Measurements from ENCODE around the gene TAF4B.

TAF4B gene

GRCh38 chr18:26429535-26430226 is 203.4 kb downstream of the TAF4B start:
- Histone ChIP-seq H3K4me3 (IDR thresholded peaks at IDR 0.05; ENCODE audit: insufficient read depth, low read depth, low read length) (no peak overlapping the region), H3K9ac (no peak overlapping the region), H2AFZ (ENCODE audit: low read depth) (no peak overlapping the region), H3K4me1 (ENCODE audit: low read depth, poor library complexity, severe bottlenecking) (peaks cover 4% of the 10 kb centered on the region), H4K20me1 (ENCODE audit: insufficient read depth) (no peaks in the 10 kb centered on the region), H3K4me2 (no peak overlapping the region), H3K79me2 (ENCODE audit: insufficient read depth, low read depth) (no peaks in the 10 kb centered on the region), H3K36me3 (ENCODE audit: insufficient read depth) (no peaks in the 10 kb centered on the region), H3K27me3 (ENCODE audit: insufficient read depth, low read depth) (no peaks in the 10 kb centered on the region), H3K27ac (no peak overlapping the region)
- TF ChIP-seq, protein P1, sequence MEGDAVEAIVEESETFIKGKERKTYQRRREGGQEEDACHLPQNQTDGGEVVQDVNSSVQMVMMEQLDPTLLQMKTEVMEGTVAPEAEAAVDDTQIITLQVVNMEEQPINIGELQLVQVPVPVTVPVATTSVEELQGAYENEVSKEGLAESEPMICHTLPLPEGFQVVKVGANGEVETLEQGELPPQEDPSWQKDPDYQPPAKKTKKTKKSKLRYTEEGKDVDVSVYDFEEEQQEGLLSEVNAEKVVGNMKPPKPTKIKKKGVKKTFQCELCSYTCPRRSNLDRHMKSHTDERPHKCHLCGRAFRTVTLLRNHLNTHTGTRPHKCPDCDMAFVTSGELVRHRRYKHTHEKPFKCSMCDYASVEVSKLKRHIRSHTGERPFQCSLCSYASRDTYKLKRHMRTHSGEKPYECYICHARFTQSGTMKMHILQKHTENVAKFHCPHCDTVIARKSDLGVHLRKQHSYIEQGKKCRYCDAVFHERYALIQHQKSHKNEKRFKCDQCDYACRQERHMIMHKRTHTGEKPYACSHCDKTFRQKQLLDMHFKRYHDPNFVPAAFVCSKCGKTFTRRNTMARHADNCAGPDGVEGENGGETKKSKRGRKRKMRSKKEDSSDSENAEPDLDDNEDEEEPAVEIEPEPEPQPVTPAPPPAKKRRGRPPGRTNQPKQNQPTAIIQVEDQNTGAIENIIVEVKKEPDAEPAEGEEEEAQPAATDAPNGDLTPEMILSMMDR (conservative IDR thresholded peaks at IDR 0.05; ENCODE audit: low read depth, low read length) = no peak

GRCh38 chr18:26432651-26433424 is 206.6 kb downstream of the TAF4B start:
- TF ChIP-seq, protein P1 (conservative IDR thresholded peaks at IDR 0.05; ENCODE audit: low read depth, low read length) = no peak
- Histone ChIP-seq H3K4me1 (ENCODE audit: low read depth, poor library complexity, severe bottlenecking) (no peaks in the 10 kb centered on the region), H3K27me3 (ENCODE audit: insufficient read depth, low read depth) (no peaks in the 10 kb centered on the region)

DNA sequence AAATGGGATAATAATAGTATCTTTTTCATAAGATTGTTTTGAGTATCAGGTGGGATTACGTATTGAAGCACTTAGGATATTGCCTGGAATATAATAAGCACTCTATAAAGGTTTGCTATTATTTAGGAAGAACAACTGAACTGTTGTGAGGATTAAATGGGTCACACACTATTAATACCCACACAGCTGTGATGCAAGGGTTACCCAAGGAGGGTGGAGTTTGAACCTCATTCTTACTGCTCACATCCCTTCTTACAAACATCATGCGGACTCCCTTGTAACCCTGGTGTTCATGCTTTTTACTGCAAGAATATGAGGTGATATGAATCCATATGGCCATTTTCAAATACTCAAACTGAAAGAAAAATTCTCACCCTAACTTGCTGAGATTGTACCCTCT is 208.6 kb downstream of the TAF4B start:
- Histone ChIP-seq H2AFZ (ENCODE audit: low read depth) (no peak overlapping the region), H3K4me3 (IDR thresholded peaks at IDR 0.05; ENCODE audit: insufficient read depth, low read depth, low read length) (no peak overlapping the region), H3K27ac (no peak overlapping the region)

More at GRCh38 chr18:26432651-26433424, 206.6 kb downstream of the TAF4B start:
- Histone ChIP-seq H3K27ac (no peak overlapping the region), H3K79me2 (ENCODE audit: insufficient read depth, low read depth) (no peaks in the 10 kb centered on the region), H3K36me3 (ENCODE audit: insufficient read depth) (no peaks in the 10 kb centered on the region), H3K9ac (no peak overlapping the region), H2AFZ (ENCODE audit: low read depth) (no peak overlapping the region), H3K4me3 (IDR thresholded peaks at IDR 0.05; ENCODE audit: insufficient read depth, low read depth, low read length) (no peak overlapping the region), H4K20me1 (ENCODE audit: insufficient read depth) (no peaks in the 10 kb centered on the region), H3K4me2 (no peak overlapping the region)

DNA sequence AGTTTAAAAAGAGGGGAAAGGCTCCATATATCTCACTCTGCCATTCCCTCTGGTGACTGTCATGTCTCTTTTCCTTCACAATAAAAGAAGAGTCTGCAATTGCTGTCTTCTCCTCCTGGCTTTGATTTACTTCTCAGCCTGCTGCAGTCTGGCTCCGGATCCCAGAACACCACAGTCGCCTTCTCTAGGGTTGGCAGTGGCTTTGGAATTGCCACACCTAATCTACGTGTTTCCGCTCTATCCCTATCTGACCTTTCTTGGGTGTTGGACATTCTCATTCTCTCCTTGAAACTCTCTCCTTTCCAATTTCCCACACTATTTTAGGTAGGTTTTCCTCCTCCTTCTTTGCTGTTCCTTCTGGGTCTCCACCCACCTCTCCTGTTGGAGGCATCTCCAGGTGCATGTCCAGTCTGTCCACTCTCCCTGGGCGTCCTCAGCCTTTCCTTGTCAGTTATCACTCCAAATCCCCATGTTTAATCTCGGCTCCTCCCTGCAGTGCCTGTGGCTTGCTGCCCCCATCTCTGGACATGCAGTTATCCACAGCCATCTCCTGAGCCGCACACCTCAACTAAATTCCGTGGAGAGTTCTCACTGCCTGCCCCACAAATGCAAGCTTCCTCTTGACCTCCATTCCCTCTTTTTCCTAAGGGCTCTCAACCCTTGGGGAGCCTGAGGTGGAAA is 209.3 kb downstream of the TAF4B start:
- no peak overlapping the region for H3K4me3 ChIP-seq (IDR thresholded peaks at IDR 0.05; ENCODE audit: insufficient read depth, low read depth, low read length)
- no peak overlapping the region for H3K27ac ChIP-seq
- H3K4me2 ChIP-seq = no peak overlapping the region
- H2AFZ ChIP-seq (ENCODE audit: low read depth) = no peak overlapping the region
- H3K79me2 ChIP-seq (ENCODE audit: insufficient read depth, low read depth) = no peaks in the 10 kb centered on the region
- TF ChIP-seq, protein P1 (conservative IDR thresholded peaks at IDR 0.05; ENCODE audit: low read depth, low read length) = no peak
- no peaks in the 10 kb centered on the region for H3K27me3 ChIP-seq (ENCODE audit: insufficient read depth, low read depth)
- H4K20me1 ChIP-seq (ENCODE audit: insufficient read depth) = no peaks in the 10 kb centered on the region
- no peaks in the 10 kb centered on the region for H3K4me1 ChIP-seq (ENCODE audit: low read depth, poor library complexity, severe bottlenecking)
- no peak overlapping the region for H3K9ac ChIP-seq
- no peaks in the 10 kb centered on the region for H3K36me3 ChIP-seq (ENCODE audit: insufficient read depth)

More for the DNA sequence above, 208.6 kb downstream of the TAF4B start:
- H3K9ac ChIP-seq = no peak overlapping the region
- no peaks in the 10 kb centered on the region for H3K27me3 ChIP-seq (ENCODE audit: insufficient read depth, low read depth)
- H3K36me3 ChIP-seq (ENCODE audit: insufficient read depth) = no peaks in the 10 kb centered on the region
- no peak overlapping the region for H3K4me2 ChIP-seq
- H4K20me1 ChIP-seq (ENCODE audit: insufficient read depth) = no peaks in the 10 kb centered on the region
- H3K4me1 ChIP-seq (ENCODE audit: low read depth, poor library complexity, severe bottlenecking) = no peaks in the 10 kb centered on the region
- no peaks in the 10 kb centered on the region for H3K79me2 ChIP-seq (ENCODE audit: insufficient read depth, low read depth)
- TF ChIP-seq, protein P1 (conservative IDR thresholded peaks at IDR 0.05; ENCODE audit: low read depth, low read length) = no peak

All from KMS-11 (cell line).